Measurements from ENCODE around the gene MARK4.

The MARK4 gene

DNA sequence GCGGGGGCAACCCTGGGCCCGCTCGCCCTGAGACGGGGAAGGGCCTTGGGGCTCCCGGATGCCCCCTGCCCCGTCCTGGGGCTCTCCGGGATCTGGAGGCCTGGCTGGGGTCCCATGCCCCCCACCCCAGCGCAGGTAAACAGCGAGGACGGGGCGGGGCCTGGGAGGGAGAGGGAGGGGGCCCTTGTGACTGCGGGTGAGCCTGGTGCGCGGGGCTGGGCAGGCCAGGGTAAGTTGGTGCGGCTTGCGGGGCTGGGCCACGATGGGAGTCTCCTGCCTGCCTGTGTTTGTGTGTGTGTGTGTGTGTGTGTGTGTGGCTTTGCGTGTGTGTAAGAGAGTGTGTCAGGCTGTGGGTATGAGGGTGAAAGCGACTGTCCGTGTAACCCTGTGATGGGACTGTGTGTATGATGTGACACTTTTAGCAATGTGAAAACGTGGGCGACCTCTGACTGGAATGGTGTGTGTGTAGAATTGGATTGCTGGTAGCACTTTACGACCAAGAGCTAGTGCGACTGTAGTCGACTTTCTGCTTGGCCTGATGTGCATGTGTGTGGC, 89.9 kb downstream of the MARK4 start:
- DNase-seq (ENCODE audit: low read depth): no peak

DNA sequence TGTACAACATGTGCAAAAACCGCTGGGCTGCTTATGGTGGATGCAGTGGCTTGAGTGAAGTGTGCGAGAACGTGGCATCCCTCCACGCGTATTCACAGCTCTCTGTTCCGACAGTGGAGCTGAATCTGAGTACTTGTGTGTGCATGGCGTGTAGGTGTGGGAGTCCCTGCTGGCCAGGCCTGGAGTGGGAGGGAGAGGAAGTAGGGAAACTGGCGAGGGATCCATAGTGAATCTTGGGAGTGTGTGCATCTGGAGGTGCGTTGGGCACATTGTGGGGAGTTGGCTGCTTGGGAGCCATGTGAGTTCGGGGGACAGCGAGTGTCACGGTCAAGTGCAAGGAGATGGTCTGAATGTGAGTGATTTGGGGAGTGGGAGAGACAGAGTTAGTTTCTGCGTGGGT, 91.8 kb downstream of the MARK4 start:
- DNase-seq (ENCODE audit: low read depth): no peak

DNA sequence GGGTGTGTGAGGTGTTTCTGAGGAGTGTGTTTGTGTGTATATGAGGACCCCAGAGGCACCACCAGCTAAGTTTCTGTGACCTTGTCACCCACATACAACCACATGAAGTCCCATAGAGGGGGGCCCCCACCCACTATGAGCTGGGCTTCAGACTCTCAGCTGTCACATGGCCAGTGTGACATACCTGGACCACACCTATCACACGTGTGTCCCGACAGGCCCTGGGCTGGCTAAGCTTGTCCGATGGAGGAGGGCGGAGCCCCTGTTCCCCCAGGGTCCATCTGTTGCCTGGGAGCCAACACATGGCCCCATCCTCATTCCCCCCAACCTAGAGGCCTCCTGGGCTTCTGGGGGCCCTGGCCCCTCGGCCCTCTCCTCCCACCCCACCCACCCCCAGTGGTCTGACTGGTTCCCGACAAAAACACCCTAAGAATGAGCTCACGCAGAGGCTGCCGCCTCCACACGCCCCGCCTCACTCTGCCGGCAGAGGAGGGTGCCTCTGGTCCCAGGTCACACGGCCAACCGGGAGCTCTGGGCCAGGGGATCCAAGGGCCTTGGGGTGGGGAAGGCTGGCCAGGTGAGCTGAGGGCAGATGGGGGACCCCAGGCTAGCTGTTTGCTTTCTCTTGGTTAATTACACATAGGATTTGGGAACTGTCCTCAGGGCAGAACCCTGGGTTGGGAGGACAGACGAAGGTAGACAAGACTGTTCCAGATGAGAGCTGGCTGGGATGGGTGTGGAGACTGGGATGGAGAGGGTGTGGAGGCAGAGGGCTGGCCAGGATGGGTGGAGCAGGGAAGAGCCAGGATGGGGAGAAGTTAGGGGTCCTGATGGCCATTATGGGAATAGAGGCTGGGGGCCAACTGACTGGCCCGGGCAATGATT, 93.8 kb downstream of the MARK4 start:
- DNase-seq (ENCODE audit: low read depth): no peak

DNA sequence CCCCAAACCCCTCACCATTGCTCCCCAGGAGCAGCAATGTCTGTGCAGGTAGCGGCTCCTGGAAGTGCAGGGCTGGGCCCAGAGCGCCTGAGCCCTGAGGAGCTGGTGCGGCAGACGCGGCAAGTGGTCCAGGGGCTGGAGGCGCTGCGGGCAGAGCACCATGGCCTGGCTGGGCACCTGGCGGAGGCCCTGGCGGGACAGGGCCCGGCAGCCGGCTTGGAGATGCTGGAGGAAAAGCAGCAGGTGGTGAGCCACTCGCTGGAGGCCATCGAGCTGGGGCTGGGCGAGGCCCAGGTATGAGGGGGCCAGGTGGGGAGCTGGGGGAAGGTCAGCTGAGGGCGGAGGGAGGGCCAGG, 94.4 kb downstream of the MARK4 start:
- no peak for DNase-seq (ENCODE audit: low read depth)

DNA sequence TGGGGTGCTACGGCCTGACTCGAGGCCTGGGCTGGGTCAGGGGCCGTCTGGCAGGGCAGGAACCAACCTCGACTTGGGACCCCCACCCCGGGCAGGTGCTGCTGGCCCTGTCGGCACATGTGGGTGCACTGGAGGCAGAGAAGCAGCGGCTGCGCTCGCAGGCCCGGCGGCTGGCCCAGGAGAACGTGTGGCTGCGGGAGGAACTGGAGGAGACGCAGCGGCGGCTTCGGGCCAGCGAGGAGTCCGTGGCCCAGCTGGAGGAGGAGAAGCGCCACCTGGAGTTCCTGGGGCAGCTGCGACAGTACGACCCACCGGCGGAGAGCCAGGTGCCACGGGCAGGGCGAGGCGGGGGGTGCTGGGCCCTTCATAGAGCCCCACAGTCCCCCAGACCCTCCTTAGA, 95.4 kb downstream of the MARK4 start:
- no peak for DNase-seq (ENCODE audit: low read depth)

DNA sequence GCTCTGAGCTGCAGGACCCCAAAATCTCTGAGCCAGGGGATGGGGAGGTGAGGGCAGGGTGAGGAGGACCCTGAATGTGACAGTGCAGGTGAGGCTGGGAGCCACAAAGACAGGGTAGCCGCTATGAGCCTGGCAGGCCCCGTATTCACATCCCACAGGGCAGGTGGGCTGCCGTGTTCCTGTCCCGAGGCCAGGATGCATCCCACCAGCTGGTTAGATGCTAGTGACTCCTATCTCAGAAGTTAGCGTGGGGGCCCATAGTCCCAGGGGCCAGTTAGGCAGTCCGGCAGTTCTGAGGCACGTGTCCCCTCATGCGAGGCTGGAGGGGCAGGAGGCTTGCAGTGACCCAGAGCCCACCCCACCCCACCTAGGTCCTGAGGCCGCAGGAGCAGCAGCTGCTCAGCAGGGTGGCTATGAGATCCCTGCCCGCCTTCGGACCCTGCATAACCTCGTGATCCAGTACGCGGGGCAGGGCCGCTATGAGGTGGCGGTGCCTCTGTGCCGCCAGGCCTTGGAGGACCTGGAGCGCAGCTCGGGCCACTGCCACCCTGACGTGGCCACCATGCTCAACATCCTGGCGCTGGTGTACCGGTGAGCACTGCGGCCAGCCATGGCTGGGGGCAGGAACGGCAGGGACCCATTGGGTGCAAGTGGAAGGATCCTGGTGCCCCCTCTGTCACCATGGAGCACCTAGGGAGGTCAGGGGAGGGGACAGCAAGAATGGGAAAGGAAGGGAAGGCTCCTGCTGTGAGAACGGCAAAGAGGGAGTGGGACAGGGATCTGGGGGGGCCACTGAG, 96.7 kb downstream of the MARK4 start:
- DNase-seq (ENCODE audit: low read depth): no peak

DNA sequence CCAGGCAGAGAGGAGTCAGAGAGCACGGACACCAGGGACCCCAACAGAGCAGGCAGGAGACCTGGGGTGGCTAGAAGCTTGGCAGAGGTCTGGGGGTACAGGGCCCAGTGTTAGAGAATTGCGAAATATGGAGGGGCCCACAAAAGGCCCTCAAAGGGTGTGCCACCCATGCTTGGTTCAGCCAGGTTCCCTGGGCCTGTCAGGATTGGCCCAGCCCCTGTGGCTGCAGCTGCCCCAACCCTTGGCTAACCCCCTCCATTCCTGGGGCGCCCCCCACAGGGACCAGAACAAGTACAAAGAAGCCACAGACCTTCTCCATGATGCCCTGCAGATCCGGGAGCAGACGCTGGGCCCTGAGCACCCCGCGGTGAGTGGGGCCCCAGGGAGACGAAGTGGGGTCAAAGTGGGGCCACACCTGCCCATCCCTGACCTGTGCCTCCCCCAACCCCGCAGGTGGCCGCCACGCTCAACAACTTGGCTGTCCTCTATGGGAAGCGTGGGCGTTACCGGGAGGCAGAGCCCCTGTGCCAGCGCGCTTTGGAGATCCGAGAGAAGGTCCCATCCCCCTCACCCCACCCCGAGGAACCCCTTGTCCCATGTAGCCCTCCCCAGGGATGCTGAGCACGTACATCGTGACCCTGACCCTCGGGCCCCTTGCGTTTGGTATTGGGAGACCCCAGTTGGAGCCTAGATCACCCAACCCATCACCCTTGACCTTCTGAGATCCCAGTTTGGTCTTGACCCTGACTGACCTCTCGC, 97.5 kb downstream of the MARK4 start:
- no peak for DNase-seq (ENCODE audit: low read depth)

DNA sequence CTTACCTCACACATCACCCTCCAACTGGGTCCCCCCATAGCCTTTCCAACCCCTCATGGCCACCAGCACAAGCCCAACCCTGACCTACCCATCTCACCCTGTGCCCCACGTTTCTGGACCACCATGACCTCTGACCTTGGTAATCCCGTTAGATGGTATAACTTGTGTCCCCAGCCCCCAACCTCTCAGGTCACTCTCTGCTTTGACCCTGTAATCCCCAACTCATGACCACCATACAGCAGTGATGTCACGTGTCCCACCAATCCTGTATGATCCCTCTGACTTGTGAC, 98.0 kb downstream of the MARK4 start:
- DNase-seq (ENCODE audit: low read depth): no peak

DNA sequence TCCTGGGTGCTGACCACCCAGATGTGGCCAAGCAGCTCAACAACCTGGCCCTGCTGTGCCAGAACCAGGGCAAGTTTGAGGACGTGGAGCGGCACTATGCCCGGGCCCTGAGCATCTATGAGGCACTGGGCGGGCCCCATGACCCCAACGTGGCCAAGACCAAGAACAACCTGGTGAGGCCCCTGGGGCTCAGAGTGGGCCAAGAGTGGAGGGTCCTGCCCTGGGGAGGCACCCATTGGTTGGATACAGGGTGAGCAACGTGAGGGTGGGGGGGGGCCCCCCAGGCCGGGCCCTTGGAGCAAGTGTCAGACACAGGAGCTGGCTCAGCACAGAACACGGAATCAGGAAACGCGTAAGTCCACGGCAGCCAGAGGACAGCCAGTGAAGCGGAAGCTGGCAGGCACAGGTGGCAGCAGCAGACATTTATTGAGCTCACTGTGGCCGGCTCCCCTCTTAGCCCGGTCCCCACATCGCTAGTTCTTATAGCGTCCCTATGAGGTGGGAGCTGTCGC, 98.4 kb downstream of the MARK4 start:
- DNase-seq (ENCODE audit: low read depth): no peak

DNA sequence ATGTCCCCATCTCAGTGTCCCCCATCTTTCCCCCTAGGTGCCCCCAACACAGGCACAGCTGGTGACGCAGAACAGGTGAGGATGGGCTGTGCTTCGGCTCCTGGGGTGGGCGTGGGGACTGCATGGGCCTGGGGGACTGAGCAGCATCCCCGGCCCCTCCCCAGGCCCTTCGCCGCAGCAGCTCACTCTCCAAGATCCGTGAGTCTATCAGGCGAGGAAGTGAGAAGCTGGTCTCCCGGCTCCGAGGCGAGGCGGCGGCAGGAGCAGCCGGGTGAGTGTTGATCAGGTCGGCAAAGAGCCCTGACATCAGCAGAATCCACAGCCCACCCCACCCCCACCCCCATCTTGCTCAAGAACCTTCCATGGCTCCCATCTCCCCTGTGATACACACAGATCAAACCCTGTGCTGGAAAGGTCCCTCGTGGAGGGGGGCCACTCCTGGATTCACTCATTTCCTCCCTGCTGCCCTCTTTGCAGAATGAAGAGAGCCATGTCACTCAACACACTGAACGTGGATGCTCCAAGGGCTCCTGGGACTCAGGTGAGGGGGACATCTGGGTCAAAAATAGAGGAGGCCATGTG, 99.5 kb downstream of the MARK4 start:
- no peak for DNase-seq (ENCODE audit: low read depth)

DNA sequence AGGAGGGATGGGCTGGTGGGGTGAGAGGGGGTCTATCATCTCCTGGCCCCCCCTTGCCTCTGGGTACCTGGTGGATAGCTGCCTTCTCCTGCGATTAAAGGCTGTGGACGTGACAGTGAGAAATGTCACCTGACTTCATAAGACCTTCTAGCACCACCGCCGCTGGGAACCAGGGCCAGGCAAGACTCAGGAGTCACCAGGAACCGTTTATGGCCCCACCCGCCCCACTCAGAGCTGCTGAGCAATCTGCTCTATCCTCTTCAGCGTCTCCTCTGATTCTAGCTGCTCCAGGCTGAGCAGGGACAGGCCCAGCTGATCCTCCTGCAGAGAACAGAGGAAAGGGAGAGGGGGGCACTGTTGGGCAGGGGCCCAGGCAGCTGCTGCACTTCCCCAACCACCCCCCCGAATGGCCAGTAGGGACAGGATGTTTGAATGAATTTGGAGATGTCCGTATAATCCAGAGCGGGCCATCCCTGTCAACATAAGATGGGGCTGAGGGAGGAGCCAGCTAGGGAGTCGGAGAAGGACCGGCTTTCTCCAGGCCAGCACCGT, 100.4 kb downstream of the MARK4 start:
- no peak for DNase-seq (ENCODE audit: low read depth)

DNA sequence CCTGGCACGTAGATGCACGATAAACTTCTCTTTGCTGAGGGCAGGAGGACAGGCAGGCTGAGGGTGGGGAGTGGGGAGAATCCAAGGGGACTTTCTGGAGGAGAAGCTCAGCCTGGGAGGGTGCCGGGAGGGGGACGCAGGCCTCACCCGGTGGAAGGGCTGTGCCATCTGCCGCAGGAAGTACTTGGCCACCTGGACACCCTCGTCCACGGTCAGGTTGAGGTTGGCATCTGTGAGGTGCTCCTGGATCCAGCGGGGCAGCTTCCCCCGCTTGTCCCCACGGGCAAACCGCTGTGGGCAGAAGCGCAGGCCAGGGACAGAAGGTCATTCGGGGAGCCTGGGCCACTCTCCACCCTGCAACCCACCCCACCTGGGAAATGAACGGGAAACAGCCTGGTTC, 101.0 kb downstream of the MARK4 start:
- DNase-seq (ENCODE audit: low read depth): no peak

DNA sequence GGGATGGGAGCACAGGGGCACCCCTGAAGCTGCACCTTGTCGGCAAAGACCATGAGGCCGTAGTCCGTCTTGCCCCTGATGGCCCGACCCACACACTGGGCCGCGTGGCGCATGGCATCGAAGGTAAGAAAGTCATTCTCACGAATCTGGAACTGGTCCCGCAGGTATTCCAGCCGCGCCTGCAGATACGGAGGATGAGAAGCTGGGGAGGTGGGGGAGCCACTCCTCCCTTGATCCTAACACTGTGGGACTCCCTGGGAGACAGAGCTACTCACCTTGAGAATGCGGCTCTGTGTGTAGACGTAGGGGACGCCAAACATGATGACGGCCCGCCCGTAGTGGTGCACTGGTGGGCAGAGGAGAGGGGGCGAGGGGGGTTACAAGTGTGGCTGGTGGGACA, 101.4 kb downstream of the MARK4 start:
- DNase-seq (ENCODE audit: low read depth): no peak

DNA sequence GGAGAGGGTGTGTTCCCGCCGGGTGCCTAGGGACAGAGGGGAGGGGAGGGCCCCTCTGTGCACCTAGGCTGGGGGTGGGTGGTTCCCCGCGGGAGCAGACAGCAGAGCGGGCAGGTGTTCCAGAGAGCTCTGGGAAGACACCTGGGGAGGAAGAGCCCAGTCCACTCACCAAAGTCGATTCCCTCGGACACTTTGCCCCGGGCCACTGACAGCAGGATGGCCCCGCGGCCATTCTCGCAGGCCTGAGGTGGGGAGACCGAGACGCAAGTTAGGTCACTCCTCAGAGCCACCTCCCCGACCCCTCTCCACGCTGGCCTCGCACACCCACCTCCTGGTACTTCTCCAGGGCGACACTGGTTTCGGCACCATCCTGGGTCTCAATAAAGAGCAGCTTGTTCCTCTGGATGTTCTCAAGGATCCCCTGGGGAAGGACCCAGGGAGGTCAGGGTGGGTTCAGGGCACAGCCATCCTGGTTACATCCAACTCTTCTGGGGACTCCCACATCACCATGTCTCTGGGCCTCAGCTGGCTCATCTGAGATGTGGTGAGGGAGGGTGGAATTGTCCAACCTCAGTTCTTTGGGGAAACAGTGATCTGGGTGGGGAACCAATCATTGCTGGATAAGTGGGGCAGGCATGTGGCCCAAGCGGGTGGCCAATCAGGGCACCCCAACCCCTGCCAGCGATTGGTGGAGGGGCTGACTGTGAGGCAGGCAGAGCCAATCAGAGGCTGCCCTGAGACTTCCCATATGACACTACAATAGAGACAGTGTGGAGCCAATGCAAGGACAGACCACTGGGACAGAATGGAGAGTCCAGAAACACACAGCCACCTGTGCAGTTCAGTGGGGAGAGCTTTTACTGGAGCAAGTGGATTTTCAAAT, 102.1 kb downstream of the MARK4 start:
- no peak for DNase-seq (ENCODE audit: low read depth)

DNA sequence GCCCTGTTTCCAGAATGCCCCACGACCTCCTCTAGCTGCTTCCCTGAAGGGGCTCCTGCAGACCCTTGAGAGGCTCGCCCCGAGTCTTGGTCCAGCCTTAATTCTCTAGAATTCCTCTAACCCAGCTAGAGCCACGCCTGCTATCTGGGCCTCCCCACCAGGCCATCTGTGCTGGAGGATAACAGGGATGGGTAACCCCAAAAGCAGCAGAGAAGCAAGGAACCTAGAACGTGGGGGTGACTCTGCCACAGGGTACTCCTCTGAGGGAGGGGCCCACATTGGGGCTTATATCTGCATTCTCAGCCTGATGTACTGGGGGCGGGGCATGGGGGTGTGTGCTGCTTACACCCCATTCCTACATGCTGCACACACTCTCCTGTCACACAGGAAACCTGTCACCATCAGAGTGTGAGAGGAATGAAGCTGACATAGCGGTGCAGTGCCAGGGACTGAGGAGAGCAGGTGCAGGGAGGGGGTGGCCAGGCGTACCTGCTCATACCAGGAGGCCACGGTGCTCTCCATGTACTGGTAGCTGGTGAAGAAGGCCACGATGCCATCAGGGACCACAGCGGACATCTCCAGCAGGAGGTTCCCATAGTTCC, 103.3 kb downstream of the MARK4 start:
- DNase-seq (ENCODE audit: low read depth): no peak
